CMK (cell line): ENCODE data around the gene KLHL17.

Source experiments
- DNase-seq: peaks from one replicate; pipeline ENCODE4 v3.0.0-alpha.2; 2010; ENCODE audit warnings: low read depth

The KLHL17 gene

DNA sequence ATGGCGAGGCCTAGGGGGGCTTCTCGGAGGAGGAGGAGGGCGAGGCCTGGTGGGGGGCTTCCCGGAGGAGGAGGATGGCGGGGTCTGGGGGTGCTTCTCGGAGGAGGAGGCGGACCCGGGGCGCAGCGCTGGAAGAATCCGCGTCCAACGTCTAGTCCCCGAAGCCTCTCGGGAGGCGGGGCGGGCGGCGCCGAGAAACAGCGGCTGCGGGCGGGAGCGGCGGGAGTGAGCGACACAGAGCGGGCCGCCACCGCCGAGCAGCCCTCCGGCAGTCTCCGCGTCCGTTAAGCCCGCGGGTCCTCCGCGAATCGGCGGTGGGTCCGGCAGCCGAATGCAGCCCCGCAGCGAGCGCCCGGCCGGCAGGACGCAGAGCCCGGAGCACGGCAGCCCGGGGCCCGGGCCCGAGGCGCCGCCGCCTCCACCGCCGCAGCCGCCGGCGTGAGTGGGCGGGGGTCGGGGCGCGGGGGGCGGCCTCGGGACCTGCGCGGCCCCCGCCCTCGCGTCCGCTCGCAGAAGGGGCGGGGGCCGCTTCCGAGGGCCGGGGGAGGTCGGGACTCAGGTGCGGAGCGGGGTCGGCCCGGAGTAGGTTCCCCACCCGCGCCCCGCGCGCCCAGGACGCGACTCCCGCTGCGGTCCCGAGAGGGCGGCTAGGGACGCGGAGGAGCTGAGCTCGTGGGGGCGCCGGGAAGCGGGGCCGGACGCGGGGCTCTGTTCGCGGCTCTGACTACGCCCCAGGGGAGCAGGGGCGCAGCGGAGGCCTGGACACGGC is at the start of gene KLHL17:
KLHL17 (plus strand) TSS at position 222 of the 769 bp plus-strand sequence; CDS start at position 332, 110 bp downstream.
- DNase-seq, result no peak

DNA sequence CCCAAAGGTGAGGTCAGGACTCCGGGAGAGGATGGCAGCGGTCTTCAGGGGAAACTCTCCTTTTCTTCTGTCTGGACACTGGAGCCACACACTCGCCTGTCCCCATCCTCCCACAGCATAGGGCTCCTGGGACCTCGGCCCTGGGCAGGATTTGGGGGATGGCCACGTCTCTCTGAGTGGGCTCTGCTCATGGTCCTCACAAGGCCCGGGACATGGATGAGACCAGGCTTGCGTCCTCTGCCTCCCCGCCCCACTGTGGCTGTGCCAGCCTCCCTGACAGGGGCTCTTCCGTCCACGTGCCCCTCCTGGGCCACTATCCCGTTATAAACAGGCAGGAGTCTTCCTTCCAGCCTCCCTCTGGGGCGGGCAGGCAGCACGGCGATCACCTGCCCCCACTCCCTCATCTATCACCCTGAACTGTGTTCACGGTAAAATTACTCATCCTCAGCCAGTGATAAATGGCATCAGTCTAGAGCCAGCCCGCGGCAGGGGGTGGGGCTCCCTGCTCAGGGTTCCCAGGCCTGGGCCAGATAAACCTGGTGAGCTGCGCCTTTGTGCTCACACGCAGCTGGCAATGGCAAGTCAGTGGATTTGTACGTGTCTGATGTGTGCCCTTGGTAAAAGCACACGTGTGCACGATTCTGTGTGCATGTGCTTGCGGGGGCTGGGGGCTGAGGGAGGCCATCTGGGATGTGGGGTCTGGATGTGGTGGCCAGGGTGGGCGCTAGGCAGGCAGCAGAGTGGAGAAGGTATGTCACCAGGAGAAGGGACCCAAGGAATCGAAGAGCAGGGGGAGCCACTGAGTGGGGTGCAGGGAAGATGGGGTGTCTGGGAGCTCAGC is 49.3 kb upstream of the KLHL17 start:
- DNase-seq, result no peak

DNA sequence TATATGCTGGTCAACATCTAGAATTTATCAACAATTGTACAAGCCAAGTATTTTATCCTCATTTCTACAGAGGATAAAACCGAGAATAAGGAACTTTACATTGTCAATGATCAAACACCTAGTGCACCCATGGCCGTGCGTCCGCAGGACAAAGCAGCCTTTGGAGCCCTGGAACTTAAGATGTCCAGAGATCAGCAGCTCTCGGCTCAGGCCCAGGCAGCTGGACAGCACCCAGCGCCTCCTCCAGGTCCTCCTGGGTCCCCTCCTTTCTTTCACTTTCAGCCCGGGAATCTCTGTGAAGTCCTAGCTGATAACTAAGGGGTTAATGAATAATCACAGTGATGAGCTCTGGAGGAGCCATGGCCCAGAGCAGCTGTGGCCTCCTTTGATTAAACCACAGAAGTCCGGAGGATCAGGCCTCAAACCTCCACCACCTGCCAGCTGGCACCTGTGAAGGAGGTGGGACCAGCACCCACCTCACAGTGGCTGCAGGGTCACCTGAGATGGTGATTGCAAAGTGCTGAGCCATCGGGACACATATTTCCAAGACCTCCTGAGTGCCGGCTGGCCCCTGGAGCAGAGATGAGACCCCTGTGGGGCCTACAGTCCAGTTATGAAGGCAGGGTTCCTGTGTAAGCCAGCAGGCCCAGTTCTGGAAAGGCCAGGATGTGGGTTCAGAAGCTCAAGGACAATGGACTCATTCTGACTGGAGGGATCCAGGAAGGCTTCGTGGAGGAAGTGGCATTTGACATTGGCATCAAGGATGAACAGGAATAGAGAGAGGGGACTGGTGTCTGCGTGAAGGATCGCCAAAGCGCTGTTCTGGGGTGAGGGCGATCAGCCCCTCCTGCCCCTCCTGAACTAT is 48.3 kb upstream of the KLHL17 start:
- no peak for DNase-seq

DNA sequence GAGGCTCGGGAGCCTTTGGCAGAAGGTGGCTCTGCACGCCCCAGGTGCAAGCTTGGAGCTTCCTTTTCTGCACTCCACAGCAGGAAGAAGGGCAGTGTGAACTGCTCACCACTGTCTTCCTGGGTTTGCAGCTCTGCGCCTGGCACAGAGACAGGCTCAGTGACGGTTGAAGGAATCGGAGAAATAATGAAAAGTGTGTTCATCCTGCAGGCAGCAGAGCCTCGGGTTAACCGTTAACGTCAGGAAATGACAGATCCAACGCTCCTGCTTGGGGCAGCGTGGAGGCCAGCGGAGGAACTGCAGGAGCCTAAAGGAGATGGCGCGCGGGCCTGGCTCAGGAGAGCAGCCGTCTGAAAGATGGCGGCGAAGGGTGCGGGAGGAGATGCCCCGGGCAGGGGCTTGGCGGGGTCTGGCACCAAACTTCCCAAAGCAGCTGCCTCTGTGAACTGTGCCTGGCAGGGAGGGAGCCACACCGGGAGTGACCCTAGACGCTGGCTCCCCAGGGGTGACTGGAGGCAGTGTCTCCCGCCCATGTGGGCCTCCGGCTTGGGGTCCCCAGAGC is 47.6 kb upstream of the KLHL17 start:
- DNase-seq, result no peak

DNA sequence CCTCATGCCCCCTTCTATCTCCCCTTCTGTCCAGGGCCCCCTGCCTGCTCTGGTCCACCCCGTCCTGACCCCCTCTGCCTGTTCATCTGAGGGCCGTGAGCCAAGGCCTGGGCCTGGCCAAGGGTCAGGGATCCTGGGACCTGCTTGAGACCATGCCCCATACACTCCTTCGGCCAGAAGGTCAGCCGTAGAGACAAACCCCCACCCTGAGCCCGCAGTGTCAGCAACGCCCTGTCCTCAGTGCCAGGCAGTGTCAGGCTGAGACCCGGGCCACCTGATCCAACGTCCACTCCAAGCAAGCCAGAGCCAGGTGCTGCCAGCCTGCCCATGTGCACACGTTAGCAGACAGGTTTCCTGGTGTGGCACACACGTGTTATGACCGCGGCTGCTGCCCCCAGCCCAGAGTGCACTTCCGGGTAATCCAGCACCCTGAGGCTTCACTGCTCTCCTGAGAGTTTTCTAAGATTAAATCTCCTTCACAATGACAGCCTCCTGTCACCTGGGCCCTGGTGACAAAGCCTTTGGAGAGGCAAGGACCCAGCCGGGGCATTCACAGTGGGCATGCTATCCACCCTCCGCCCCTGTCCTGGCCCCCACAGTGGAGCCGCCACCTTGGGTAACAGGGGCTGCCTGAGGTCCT is 46.8 kb upstream of the KLHL17 start:
- no peak for DNase-seq

DNA sequence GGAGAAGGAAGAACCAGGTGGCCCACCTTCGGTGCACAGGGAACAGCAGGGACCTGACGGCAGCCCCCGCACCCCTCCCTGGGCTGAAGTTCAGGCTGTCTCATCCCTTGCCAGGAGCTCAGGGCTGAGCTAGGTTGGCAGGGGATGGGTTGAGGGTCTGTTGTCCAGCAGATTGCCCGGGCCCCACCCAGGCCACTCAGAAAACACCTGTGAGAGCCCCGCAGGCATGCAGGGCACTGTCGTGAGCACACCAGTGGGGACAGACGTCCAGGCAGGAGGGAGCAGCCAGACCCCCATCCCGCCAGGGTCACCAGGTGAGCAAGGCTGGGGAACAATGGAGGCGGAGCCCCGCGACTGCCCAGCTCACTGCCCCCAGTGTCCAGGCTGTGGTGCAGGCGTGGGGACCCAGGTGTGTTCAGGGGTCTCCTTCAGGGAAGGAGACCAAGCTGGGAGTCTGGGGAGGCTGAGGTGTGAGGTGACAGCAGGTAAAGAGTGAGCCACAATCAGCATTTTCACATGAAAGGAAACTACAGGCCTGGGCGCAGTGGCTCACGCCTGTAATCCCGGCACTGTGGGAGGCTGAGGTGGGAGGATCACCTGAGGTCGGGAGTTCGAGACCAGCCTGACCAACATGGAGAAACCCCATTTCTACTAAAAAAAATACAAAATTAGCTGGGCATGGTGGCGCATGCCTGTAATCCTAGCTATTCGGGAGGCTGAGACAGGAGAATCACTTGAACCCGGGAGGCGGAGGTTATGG is 46.1 kb upstream of the KLHL17 start:
- DNase-seq, result no peak

DNA sequence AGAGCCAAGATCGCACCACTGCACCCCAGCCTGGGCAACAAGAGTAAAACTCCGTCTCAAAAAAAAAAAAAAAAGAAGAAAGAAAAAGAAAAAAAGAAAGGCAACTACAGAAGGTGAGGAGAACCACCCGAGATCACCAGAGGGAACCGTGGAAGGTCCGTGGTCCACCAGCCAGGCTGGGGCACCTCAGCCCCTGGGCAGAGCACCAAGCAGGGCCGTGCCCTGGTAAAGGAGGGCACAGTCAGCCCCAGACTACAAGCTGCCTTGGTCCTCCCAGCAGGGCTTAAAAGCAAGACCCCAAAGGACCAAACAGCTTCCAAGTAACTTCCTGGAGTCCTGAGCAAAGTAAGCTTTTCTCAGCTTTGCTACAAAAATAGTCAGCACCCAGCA is 45.5 kb upstream of the KLHL17 start:
- DNase-seq, result no peak

DNA sequence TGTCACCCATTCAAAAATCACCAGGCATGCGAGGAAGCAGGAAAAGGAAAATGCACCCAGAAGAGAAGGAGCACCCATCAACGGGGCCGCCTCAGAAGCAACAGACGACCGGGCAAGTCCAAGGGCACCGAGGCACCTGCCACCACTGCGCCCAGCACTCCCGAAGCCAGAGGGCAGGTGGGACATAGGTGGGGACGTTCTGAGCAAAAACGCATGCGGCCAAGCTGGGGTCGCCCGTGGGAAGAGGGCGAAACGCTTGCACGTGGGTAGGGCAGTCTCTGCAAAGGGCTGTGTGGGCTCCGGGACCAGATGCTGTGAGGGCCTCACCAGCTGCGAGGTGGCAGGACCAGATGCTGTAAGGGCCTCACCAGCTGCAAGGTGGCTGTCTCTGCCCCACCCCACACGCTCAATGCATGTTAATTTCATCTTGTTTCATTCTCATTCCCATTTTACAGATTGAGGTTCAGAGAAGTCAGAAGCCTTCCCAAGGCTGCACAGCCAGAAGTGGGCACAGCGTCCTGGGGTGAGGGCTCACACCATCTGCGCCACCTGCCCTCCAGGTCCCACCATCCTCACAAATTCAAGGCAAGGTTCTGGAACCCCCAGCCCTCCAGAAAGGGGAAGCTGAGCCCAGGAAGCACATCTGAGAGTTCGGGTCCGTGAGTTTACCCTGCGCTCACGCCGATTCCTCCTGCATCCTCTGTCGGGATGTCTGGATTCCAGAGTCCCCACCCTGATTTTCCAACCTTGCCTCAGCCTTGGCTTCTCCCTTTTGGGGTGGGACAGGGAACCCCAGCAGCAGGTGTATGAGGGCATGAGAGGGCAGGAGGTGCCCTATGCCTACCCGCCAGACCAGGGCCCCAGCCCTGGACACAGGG is 44.9 kb upstream of the KLHL17 start:
- no peak for DNase-seq

DNA sequence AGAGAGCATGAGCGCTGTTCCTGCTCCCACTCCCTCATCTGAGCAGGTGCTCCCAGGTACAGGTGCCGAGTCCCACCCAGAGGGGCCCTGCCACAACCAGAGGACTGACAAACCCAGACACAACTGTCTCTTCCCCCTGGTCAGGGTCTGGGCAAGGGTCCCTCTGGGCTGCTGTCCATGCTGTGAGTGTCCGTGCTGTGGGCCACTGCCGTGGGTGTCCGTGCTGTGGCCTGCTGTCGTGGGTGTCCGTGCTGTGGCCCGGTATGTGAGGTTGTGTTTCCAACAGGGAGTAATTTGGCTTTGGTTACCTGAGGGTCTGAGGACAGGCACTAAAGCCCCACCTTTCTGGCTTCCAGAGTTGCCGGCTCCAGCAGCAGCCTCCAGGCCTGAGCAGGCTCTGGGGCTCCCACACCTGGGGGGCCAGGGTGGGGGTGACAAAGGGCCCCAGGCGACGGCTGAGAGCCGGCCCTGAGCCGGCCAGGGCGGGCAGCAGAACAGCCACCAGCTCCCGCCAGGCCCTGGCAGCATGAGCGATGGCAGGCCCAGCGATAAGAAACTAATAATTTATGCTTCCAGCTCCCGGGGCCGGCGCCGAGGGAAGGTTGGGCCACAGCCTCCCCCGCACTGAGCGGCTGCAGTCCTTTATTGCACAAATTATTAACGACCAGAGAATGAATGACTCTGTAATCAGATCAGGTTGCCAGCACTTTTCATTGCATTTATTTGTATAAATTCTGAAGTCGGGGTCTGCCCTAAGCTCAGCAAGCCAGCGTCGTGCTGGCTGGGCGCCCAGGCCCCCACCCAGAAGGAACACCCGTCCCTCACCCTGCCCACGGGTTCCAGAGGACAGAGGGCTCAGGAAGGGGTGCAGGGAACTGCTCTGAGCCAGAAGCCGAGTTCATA is 44.0 kb upstream of the KLHL17 start:
- DNase-seq, result no peak

DNA sequence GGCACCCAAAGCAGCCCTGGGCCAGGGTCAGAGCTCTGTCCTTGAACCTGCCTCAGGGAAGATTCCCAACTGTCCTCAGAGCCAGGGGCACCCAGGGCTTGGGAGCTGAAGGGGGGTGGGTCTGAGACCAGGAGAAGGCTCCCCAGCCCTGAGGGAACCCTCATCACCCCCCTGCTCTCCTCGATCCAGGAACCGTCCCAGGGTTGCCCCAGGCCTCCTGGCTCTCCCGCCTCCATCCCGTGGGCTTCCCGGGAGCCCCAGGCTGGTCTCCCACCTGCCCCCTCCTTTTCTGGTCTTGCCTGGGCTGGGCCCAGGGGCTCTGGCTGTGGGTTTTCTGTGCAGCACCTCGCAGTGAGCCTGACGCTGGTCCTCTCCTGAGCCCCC is 43.3 kb upstream of the KLHL17 start:
- no peak for DNase-seq

DNA sequence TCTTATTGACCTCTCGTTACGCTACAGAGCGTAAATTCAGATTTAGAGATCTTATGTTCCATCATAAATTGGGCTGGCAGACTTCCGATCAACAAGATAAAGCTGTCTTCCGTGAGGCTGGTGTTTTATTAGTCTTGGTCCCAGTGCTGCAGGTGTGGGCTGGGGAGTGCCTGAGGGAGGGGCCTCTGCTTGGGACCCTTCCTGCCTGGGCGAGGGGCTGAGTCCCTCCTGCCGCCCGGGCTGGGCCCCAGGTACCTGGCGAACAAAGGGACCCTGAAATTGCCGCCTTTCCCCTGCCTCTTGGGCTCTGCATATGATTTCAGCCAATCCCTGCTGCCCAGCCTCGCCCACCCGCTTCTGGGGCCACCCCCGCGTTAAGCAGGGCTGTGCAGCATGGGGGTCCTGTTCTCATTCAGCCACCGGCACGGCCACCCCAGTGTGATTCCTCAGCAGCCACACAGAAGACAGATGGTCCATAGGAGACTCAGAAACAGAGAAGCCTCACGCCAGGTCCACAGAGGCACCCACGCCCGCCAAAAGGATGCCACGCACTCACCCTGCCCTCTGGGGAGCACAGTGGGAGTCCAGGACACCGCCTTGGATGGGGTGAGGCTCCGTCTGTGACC is 42.8 kb upstream of the KLHL17 start:
- DNase-seq, result no peak

DNA sequence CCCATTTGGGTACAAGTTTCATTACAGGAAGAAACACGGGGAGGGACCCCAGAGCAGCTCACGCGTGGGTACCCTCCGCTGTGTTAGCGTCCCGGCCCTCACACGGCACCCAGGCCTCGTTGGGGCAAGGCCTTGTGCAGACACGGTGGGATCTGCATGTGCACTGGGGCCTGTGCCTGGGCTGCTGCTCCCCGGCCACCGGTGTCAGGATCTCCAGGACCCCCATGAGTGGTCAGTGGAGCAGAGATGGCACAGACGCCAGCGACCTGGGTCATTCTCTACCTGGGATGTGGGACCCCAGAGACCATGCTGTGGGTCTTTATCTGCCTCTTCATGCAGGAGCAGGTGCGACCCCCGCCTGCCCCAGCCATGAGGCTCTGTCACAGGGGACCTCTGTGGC is 42.0 kb upstream of the KLHL17 start:
- DNase-seq, result no peak

DNA sequence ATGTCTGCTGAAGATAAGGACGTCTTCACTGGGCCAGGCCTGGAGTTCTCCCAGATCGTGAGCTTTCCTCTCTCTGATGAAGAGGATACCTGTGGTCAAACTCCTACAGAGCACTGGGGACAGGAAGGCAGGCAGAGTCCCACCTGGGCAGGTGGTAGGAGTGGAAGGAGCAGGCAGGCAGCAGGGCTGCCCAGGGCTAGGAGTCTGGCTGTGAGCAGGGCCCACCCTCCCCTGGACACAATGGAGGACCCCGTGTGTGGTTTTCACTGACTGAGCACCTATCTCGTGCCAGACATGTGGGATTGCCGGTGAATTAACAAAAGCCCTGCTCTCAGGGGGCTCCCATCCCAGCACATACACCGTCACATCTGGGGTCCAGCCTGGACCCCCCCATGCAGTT is 41.5 kb upstream of the KLHL17 start:
- DNase-seq, result no peak

DNA sequence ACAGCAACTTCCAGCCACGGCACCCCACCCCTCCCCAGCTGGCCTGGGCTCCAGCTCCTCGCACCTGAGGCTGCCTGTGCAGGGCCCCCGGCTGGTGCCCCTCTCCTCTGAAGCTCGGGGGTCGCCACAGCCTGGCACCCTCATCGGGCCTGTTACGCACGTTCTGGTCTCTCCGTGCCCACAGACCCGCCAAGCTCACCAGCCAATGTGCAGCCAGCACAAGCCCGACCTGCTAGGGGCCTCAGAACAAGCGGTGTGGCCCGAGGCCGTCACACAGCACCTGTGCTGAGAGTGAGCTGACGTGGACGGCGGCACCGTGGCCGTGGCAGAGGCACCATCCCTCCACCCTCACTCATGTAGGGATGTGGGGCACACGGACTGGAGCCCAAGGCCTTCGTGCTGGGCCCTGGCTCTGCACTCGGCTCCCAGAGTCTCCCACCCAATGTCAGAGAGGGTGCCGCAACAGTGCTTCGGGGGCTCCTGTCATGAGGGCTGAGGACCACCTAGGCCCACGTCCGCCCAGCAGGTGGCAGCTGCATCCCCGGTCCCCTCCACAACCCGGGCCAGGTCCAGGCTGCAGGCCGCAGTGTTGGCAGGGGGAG is 41.0 kb upstream of the KLHL17 start:
- DNase-seq, result no peak

DNA sequence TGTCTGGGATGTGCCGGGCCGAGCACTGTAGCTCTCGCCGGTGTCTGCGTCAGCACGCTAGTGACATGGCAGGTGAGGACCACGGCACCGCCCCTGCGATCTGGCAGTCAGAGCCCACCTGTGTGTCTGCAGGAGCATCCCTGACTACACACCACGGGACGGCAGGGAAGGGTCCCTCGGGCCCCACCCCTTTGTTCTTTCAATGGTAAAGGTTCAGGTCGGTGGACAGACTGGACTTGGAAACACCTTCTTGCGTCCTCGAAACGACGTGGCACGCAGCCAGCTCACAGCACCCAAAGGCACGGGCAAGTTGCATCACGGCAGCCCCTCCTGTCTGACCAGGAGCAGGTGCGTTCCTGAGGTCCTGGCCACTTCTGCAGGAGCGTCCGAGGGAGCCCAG is 40.4 kb upstream of the KLHL17 start:
- no peak for DNase-seq

DNA sequence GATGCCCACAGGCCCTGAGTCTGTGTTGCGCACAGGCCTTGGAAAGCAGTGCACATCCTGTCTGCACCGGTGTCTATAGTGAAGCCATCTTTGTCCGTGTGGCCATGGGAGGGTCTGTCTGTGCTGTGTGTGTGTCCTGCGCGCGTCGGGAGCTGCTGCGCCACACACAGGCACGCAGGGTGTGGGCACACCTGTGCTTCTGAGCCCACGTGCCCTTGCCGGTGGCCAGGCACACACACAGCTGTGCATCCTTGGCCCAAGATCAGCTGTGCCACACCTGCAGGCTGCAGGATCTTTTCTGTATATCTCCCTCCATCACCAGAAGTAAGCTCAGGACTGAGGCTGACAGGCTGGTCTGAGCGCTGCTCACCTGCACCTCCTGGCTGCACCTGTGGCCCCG is 39.9 kb upstream of the KLHL17 start:
- DNase-seq, result no peak

DNA sequence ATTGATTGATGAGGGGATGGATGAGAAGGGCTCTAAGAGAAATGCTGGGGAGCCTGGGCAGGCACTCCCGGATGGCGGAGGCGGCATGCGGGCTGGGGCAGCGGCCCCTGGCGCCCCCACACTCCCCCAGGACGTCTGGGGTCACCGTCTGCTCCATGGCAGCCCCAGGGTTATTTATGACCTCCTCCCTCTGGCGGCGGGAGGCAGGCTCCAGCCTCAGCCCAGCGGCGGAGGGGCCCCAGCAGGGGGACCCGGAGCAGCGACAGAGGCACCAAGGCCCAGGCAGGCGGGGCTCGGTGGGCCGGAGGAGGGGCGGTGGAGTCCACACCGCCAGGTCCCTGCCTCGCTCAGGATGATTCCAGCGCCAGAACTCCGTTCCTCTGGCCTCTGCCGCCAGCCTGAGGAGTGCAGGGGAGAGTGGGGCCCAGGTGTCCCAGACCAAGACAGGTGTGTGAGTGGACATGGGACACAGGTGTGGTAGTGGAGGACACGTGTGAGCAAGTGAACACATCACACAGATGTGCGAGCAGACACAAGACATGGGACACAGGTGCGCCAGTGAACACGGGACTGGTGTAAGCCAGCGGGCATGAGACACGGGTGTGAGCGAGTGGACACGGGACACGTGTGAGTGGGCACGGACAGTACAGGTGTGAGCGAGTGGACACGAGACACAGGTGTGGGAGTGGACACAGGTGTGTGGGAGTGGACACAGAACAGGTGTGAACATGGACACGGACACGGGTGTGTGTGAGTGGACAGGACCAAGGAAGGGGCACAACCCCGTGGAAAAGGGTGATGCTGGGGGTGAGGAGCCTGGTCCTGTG is 39.2 kb upstream of the KLHL17 start:
- no peak for DNase-seq
